ENCODE measurements around the gene SLC35G3. TPM values are rescaled to one million over a fixed set of nuclear protein-coding genes. Genes with fewer than 3 reads are reported as not detected.
A peak's percentile ranks its signal among the peaks of the same experiment; 100 is the strongest.
"Not testable (repeated sequence)": the region's sequence is repeated elsewhere in the genome, so short reads cannot be mapped to it uniquely, and the experiment has no call there.

SLC35G3 gene
- not detected for total RNA-seq

- ATAC-seq; H3K4me1 Mint-ChIP-seq (ENCODE audit: low read depth in 2 of 2); H3K36me3 Mint-ChIP-seq; H3K27me3 Mint-ChIP-seq; H3K4me3 Mint-ChIP-seq; DNase-seq (ENCODE audit: low spot score); H3K9me3 Mint-ChIP-seq: not testable (repeated sequence)
- peak within 1 kb of the TSS in 1 of 2 donors; percentile 55 for H3K27ac Mint-ChIP-seq
Observed at GRCh38 chr17:35194001-35194400, at the start of gene SLC35G3. Gene SLC35G3, minus strand, starts transcription at chr17:35194393. Its CDS starts 86 bp downstream, at chr17:35194307.

- Mint-ChIP-seq H3K36me3 (peaks cover 18% of the 10 kb centered on the region), H3K4me3 (peak overlapping the region; percentile 96), H3K9me3 (no peaks in the 10 kb centered on the region), H3K27me3 (no peaks in the 10 kb centered on the region), H3K4me1 (ENCODE audit: low read depth in 2 of 2) (peaks cover 63 to 70% of the 10 kb centered on the region in 2 donors), H3K27ac (peak overlapping the region; percentile 92 to 98)
- DNase-seq (ENCODE audit: low spot score) (peak; percentile 78), ATAC-seq (peak; percentile 60 to 66)
Observed at GRCh38 chr17:35243561-35244340, 49.6 kb upstream of the SLC35G3 start.

- DNase-seq (ENCODE audit: low spot score): peak; percentile 94
- Mint-ChIP-seq H3K27me3 (no peaks in the 10 kb centered on the region), H3K36me3 (peaks cover 11% of the 10 kb centered on the region), H3K4me1 (ENCODE audit: low read depth in 2 of 2) (peaks cover 65 to 69% of the 10 kb centered on the region in 2 donors), H3K27ac (peak within 1 kb of the TSS; percentile 92 to 98), H3K9me3 (no peaks in the 10 kb centered on the region), H3K4me3 (peak within 1 kb of the TSS; percentile 96)
- ATAC-seq: peak; percentile 84 to 89
Observed at GRCh38 chr17:35242805-35243560, 48.8 kb upstream of the SLC35G3 start, which contains the start of gene SLFN5. Gene SLFN5, plus strand, starts transcription at chr17:35243072. Its CDS starts 15,619 bp downstream, at chr17:35258691.

GRCh38 chr17:35242158-35242804, 48.1 kb upstream of the SLC35G3 start:
- peaks cover 3% of the 10 kb centered on the region for H3K9me3 Mint-ChIP-seq
- H3K36me3 Mint-ChIP-seq: peaks cover 4% of the 10 kb centered on the region
- DNase-seq (ENCODE audit: low spot score) (peak; percentile 91), ATAC-seq (peak; percentile 73 to 80)
- peak overlapping the region; percentile 96 for H3K4me3 Mint-ChIP-seq
- H3K27me3 Mint-ChIP-seq: no peaks in the 10 kb centered on the region
- H3K4me1 Mint-ChIP-seq (ENCODE audit: low read depth in 2 of 2): peaks cover 64 to 69% of the 10 kb centered on the region in 2 donors
- H3K27ac Mint-ChIP-seq: peak overlapping the region; percentile 92 to 98

- ATAC-seq: no peak
- H3K4me3 Mint-ChIP-seq: peak overlapping the region; percentile 96
- H3K4me1 Mint-ChIP-seq (ENCODE audit: low read depth in 2 of 2): peaks cover 62 to 65% of the 10 kb centered on the region in 2 donors
- H3K27me3 Mint-ChIP-seq: no peaks in the 10 kb centered on the region
- H3K36me3 Mint-ChIP-seq: no peaks in the 10 kb centered on the region
- H3K9me3 Mint-ChIP-seq: peaks cover 3% of the 10 kb centered on the region
- H3K27ac Mint-ChIP-seq: peak overlapping the region; percentile 92 to 98
- no peak for DNase-seq (ENCODE audit: low spot score)
Observed at GRCh38 chr17:35241520-35241919, 47.3 kb upstream of the SLC35G3 start.

- ATAC-seq (no peak), DNase-seq (ENCODE audit: low spot score) (no peak)
- H3K27me3 Mint-ChIP-seq: no peaks in the 10 kb centered on the region
- peak overlapping the region in 1 of 2 donors; percentile 92 for H3K27ac Mint-ChIP-seq
- peaks cover 3% of the 10 kb centered on the region for H3K9me3 Mint-ChIP-seq
- H3K36me3 Mint-ChIP-seq: no peaks in the 10 kb centered on the region
- H3K4me1 Mint-ChIP-seq (ENCODE audit: low read depth in 2 of 2): peaks cover 64 to 68% of the 10 kb centered on the region in 2 donors
- H3K4me3 Mint-ChIP-seq: peak overlapping the region; percentile 96
Observed at GRCh38 chr17:35240861-35241260, 46.7 kb upstream of the SLC35G3 start.

- ATAC-seq (no peak), DNase-seq (ENCODE audit: low spot score) (no peak)
- H3K9me3 Mint-ChIP-seq: peaks cover 3% of the 10 kb centered on the region
- H3K27ac Mint-ChIP-seq: peak overlapping the region; percentile 4 to 52
- H3K4me3 Mint-ChIP-seq: peak overlapping the region; percentile 51
- peaks cover 63 to 66% of the 10 kb centered on the region in 2 donors for H3K4me1 Mint-ChIP-seq (ENCODE audit: low read depth in 2 of 2)
- no peaks in the 10 kb centered on the region for H3K36me3 Mint-ChIP-seq
- H3K27me3 Mint-ChIP-seq: no peaks in the 10 kb centered on the region
Observed at GRCh38 chr17:35239823-35240222, 45.6 kb upstream of the SLC35G3 start.

- Mint-ChIP-seq H3K9me3 (peaks cover 3% of the 10 kb centered on the region), H3K27ac (peak overlapping the region; percentile 4 to 52), H3K4me1 (ENCODE audit: low read depth in 2 of 2) (peaks cover 53 to 56% of the 10 kb centered on the region in 2 donors), H3K4me3 (no peak overlapping the region), H3K27me3 (no peaks in the 10 kb centered on the region), H3K36me3 (no peaks in the 10 kb centered on the region)
- no peak for ATAC-seq
- DNase-seq (ENCODE audit: low spot score): no peak
Observed at GRCh38 chr17:35238821-35239220, 44.6 kb upstream of the SLC35G3 start.

- DNase-seq (ENCODE audit: low spot score): no peak
- Mint-ChIP-seq H3K9me3 (peaks cover 3% of the 10 kb centered on the region), H3K27me3 (no peaks in the 10 kb centered on the region), H3K27ac (no peak overlapping the region), H3K36me3 (no peaks in the 10 kb centered on the region), H3K4me3 (no peak overlapping the region), H3K4me1 (ENCODE audit: low read depth in 2 of 2) (peaks cover 48 to 50% of the 10 kb centered on the region in 2 donors)
- no peak for ATAC-seq
Observed at GRCh38 chr17:35236821-35237220, 42.6 kb upstream of the SLC35G3 start.

GRCh38 chr17:35235917-35236316, 41.7 kb upstream of the SLC35G3 start:
- ATAC-seq (peak in 1 of 2 donors; percentile 53), DNase-seq (ENCODE audit: low spot score) (no peak)
- peaks cover 39 to 45% of the 10 kb centered on the region in 2 donors for H3K4me1 Mint-ChIP-seq (ENCODE audit: low read depth in 2 of 2)
- no peak overlapping the region for H3K27ac Mint-ChIP-seq
- no peaks in the 10 kb centered on the region for H3K27me3 Mint-ChIP-seq
- no peaks in the 10 kb centered on the region for H3K36me3 Mint-ChIP-seq
- H3K9me3 Mint-ChIP-seq: peaks cover 3% of the 10 kb centered on the region
- H3K4me3 Mint-ChIP-seq: no peak overlapping the region

GRCh38 chr17:35235289-35235688, 41.1 kb upstream of the SLC35G3 start:
- no peaks in the 10 kb centered on the region for H3K36me3 Mint-ChIP-seq
- H3K9me3 Mint-ChIP-seq: peaks cover 3% of the 10 kb centered on the region
- H3K27me3 Mint-ChIP-seq: no peaks in the 10 kb centered on the region
- DNase-seq (ENCODE audit: low spot score) (no peak), ATAC-seq (no peak)
- H3K4me3 Mint-ChIP-seq: no peak overlapping the region
- no peak overlapping the region for H3K27ac Mint-ChIP-seq
- H3K4me1 Mint-ChIP-seq (ENCODE audit: low read depth in 2 of 2): peaks cover 37 to 44% of the 10 kb centered on the region in 2 donors

GRCh38 chr17:35234315-35234714, 40.1 kb upstream of the SLC35G3 start:
- not testable (repeated sequence) for ATAC-seq; DNase-seq (ENCODE audit: low spot score); H3K36me3 Mint-ChIP-seq; H3K4me3 Mint-ChIP-seq; H3K9me3 Mint-ChIP-seq; H3K27ac Mint-ChIP-seq; H3K27me3 Mint-ChIP-seq
- H3K4me1 Mint-ChIP-seq (ENCODE audit: low read depth in 2 of 2): peaks cover 29 to 37% of the 10 kb centered on the region in 2 donors

- Mint-ChIP-seq H3K9me3 (no peaks in the 10 kb centered on the region), H3K36me3 (no peaks in the 10 kb centered on the region), H3K27ac (no peak overlapping the region), H3K27me3 (no peaks in the 10 kb centered on the region), H3K4me1 (ENCODE audit: low read depth in 2 of 2) (peaks cover 0 to 9% of the 10 kb centered on the region in 2 donors), H3K4me3 (no peak overlapping the region)
- DNase-seq (ENCODE audit: low spot score) (no peak), ATAC-seq (no peak)
Observed at GRCh38 chr17:35229638-35230037, 35.4 kb upstream of the SLC35G3 start.
